B cell (primary cell): ENCODE results near the gene IFNLR1. TPM values are rescaled to one million over a fixed set of nuclear protein-coding genes. Genes with fewer than 3 reads are reported as not detected.

Source experiments
- ATAC-seq: fragments of 200-7000 bp; cut with Tn5 transposase; one replicate; pipeline ENCODE4 v1.10.0; 2021; ENCODE audit warnings: low read depth, mild to moderate bottlenecking, moderate number of reproducible peaks, moderate library complexity
- CTCF ChIA-PET: fragments of 350-600 bp; sonication (Branson Sonifier 250); formaldehyde crosslinking; loops from one replicate; lab custom pipeline; 2021; ENCODE audit warnings: antibody characterized with exemption, inconsistent platforms; lab: Charles Lee
- POLR2A ChIA-PET: fragments of 350-600 bp; sonication (Branson Sonifier 250); formaldehyde crosslinking; loops from one replicate; lab custom pipeline; 2021; ENCODE audit warnings: antibody characterized with exemption; lab: Charles Lee
- DNase-seq: peaks from one replicate; pipeline ENCODE4 v3.0.0; 2013
- H2AFZ ChIP-seq: 2 replicates; pipeline ENCODE4 v1.6.1; 2012; ENCODE audit warnings: mild to moderate bottlenecking, low read depth, low read length; ENCODE audit not compliant: insufficient read depth, poor library complexity, severe bottlenecking
- H3K27ac ChIP-seq, 2 donors: 1 replicate in 1 of 2; 2 replicates in 1 of 2; pipeline ENCODE4 v1.5.1; 2012 to 2013; ENCODE audit warnings: low read length in 2 of 2, mild to moderate bottlenecking in 2 of 2, moderate library complexity in 1 of 2
- H3K27me3 ChIP-seq, 4 experiments: fragments of 200-600 bp in 1 of 4; sonication (generic) in 1 of 4; replicated peaks in 1 of 4; 1 replicate in 2 of 4; 2 replicates in 2 of 4; pipeline versions ENCODE4 v1.6.1 to v1.7.0; 2013 to 2016; ENCODE audit warnings: low read length in 3 of 4, mild to moderate bottlenecking in 2 of 4, mixed read lengths in 1 of 4, moderate library complexity in 1 of 4; ENCODE audit not compliant: insufficient read depth in 4 of 4, control insufficient read depth in 3 of 4; ENCODE audit errors: control extremely low read depth in 1 of 4
- H3K36me3 ChIP-seq, 2 experiments: replicated peaks in 1 of 2; 1 replicate in 1 of 2; 2 replicates in 1 of 2; pipeline versions ENCODE4 v1.6.1 to v1.7.1; 2013; ENCODE audit warnings: low read length in 1 of 2; ENCODE audit not compliant: insufficient read depth in 2 of 2, control insufficient read depth in 1 of 2; ENCODE audit errors: control extremely low read depth in 1 of 2, extremely low read depth in 1 of 2
- H3K4me1 ChIP-seq, 2 donors: fragments of 200-600 bp in 1 of 2; sonication (generic) in 1 of 2; 1 replicate in 1 of 2; 2 replicates in 1 of 2; pipeline versions ENCODE4 v1.5.1 to v1.6.1; 2013 to 2017; ENCODE audit warnings: low read length in 2 of 2; ENCODE audit not compliant: control insufficient read depth in 2 of 2, insufficient read depth in 2 of 2
- H3K4me2 ChIP-seq: replicated peaks from 2 replicates; pipeline ENCODE3; 2012; ENCODE audit warnings: mild to moderate bottlenecking, low read depth, low read length; ENCODE audit not compliant: poor library complexity, severe bottlenecking
- H3K4me3 ChIP-seq, 5 experiments: fragments of 200-600 bp in 1 of 5; sonication (generic) in 1 of 5; 1 replicate in 3 of 5; 2 replicates in 2 of 5; pipeline versions ENCODE4 v1.5.1 to v1.7.0; 2011 to 2016; ENCODE audit warnings: low read length in 4 of 5, mild to moderate bottlenecking in 4 of 5, low read depth in 2 of 5, control low read depth in 1 of 5, moderate library complexity in 1 of 5; ENCODE audit not compliant: insufficient read depth in 1 of 5; ENCODE audit errors: control extremely low read depth in 1 of 5, extremely low read depth in 1 of 5
- H3K79me2 ChIP-seq: fragments of 200-600 bp; sonication (generic); one replicate; pipeline ENCODE4 v1.6.0; 2016; ENCODE audit warnings: low read length; ENCODE audit not compliant: control insufficient read depth, insufficient read depth
- H3K9ac ChIP-seq: fragments of 200-600 bp; sonication (generic); 2 replicates; pipeline ENCODE4 v1.6.1; 2017; ENCODE audit warnings: mild to moderate bottlenecking, low read length, moderate library complexity
- H3K9me3 ChIP-seq, 3 donors: one replicate each; pipeline versions ENCODE4 v1.6.1 to v1.7.1; 2013; ENCODE audit warnings: low read length in 2 of 3; ENCODE audit not compliant: control insufficient read depth in 2 of 3, insufficient read depth in 1 of 3; ENCODE audit errors: control extremely low read depth in 1 of 3
- H4K20me1 ChIP-seq: 2 replicates; pipeline ENCODE4 v1.6.0; 2012; ENCODE audit warnings: mild to moderate bottlenecking, low read length; ENCODE audit not compliant: insufficient read depth, control insufficient read depth, poor library complexity, severe bottlenecking
- H3K27ac Mint-ChIP-seq: one replicate; pipeline ENCODE4 v1.8.0; 2021; ENCODE audit warnings: mixed read lengths
- H3K27me3 Mint-ChIP-seq: one replicate; pipeline ENCODE4 v1.8.0; 2021; ENCODE audit warnings: mixed read lengths
- H3K4me1 Mint-ChIP-seq: one replicate; pipeline ENCODE4 v1.8.0; 2021; ENCODE audit warnings: mixed read lengths
- H3K4me3 Mint-ChIP-seq: one replicate; pipeline ENCODE4 v1.8.0; 2021; ENCODE audit warnings: mixed read lengths
- H3K9me3 Mint-ChIP-seq: one replicate; pipeline ENCODE4 v1.8.0; 2022; ENCODE audit warnings: mixed read lengths; ENCODE audit not compliant: insufficient read depth
- EZH2 ChIP-seq: IDR thresholded peaks from 2 replicates; pipeline ENCODE4 v1.6.1; 2012; ENCODE audit warnings: borderline replicate concordance, low read depth, mild to moderate bottlenecking, moderate library complexity, low read length; ENCODE audit not compliant: insufficient read depth, poor library complexity, severe bottlenecking
- WGBS: methylation state at CpG from one replicate; pipeline ENCODE4 v1.1.5; 2013; ENCODE audit warnings: missing lambda C conversion rate; ENCODE audit not compliant: insufficient coverage; 5-methylcytosine and 5-hydroxymethylcytosine counted together
- intact Hi-C: fragments of 100-400 bp; cut with micrococcal nuclease; formaldehyde crosslinking; loops from one replicate; pipeline ENCODE4 v1.10.0; 2022
- polyA plus RNA-seq: library from polyadenylated mRNA; depleted of rRNA; stranded (reverse); fragments of >200 nt; gene quantifications from 2 replicates; pipeline ENCODE4 v1.2.3, GENCODE V29; 2012
- total RNA-seq, 2 donors: library from RNA; stranded (reverse); fragments of 120-200 nt in 1 of 2; gene quantifications; 1 replicate in 1 of 2; 2 replicates in 1 of 2; pipeline versions ENCODE4 v1.2.3 to v1.2.4, GENCODE V29; 2013 to 2022
- TF ChIP-seq, protein P1 (sequence below): fragments of 200-600 bp; IDR thresholded peaks from one replicate; pipeline ENCODE4 v1.8.0; 2022; ENCODE audit warnings: antibody characterized with exemption, mild to moderate bottlenecking

Gene IFNLR1
- total and polyA plus RNA-seq, 2 donors (not counting 1 experiment from before 2014, with no cell fraction given): 14.7 to 39.7 TPM

DNA sequence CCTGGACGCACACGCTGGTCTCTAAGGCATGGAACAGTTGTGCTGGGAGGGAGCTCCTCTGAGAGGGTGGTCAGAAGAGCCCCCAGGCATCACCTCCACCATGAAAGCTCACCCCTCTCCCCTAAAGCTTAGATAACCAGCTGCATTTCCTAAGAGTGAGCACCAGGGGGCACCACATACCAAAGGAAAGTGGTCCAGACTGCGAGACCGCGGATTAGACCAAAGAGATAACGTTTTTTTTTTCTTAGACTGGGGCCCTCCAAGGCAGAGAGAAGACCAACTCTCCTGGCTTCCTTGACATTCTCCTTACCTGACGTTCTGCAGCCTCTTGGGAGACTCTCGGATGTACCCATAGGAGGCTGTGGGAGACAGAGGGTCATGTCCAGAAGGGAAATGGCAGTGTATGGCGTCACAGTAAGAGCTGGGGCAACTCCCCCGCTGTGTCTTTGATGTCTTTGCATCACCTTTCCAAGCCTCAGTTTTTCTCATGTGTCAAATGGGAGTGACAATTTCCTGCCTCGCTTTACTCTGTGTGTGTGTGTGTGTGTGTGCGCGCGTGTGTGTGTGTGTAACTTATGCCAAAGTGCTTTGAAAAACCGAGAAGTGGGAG, 12.3 kb upstream of the IFNLR1 start:
- 15% methylated on average over 7 of the region's 15 CpGs for WGBS
- H3K4me3 Mint-ChIP-seq: peak overlapping the region; percentile 37
- CTCF ChIA-PET: interaction anchor here (0.6 to 19.0 kb wide), 53 partner anchors 9 to 1574 kb away, joined by 3 to 616 read pairs (median 5); partner anchors contain the start of genes IFNLR1 and NIPAL3
- H2AFZ ChIP-seq: peak overlapping the region; percentile 48
- no peak overlapping the region for H3K9ac ChIP-seq
- H4K20me1 ChIP-seq: no peaks in the 10 kb centered on the region
- peak overlapping the region in 2 of 5 experiments; percentile 4 to 27 for H3K4me3 ChIP-seq
- POLR2A ChIA-PET: interaction anchor here (0.7 to 2.2 kb wide), 11 partner anchors 9 to 877 kb away, joined by 3 to 16 read pairs (median 5); partner anchors contain the start of gene IFNLR1
- H3K9me3 ChIP-seq: no peaks in the 10 kb centered on the region
- peaks cover 10 to 36% of the 10 kb centered on the region in 2 donors for H3K4me1 ChIP-seq
- no peaks in the 10 kb centered on the region for H3K27me3 Mint-ChIP-seq
- peak overlapping the region; percentile 50 for H3K27ac Mint-ChIP-seq
- H3K27ac ChIP-seq: no peak overlapping the region
- no peaks in the 10 kb centered on the region for H3K27me3 ChIP-seq
- DNase-seq (peak; percentile 83), ATAC-seq (peak; percentile 77)
- no peak for TF ChIP-seq EZH2
- TF ChIP-seq, protein P1, sequence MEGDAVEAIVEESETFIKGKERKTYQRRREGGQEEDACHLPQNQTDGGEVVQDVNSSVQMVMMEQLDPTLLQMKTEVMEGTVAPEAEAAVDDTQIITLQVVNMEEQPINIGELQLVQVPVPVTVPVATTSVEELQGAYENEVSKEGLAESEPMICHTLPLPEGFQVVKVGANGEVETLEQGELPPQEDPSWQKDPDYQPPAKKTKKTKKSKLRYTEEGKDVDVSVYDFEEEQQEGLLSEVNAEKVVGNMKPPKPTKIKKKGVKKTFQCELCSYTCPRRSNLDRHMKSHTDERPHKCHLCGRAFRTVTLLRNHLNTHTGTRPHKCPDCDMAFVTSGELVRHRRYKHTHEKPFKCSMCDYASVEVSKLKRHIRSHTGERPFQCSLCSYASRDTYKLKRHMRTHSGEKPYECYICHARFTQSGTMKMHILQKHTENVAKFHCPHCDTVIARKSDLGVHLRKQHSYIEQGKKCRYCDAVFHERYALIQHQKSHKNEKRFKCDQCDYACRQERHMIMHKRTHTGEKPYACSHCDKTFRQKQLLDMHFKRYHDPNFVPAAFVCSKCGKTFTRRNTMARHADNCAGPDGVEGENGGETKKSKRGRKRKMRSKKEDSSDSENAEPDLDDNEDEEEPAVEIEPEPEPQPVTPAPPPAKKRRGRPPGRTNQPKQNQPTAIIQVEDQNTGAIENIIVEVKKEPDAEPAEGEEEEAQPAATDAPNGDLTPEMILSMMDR: peak; percentile 80
- H3K9me3 Mint-ChIP-seq: no peaks in the 10 kb centered on the region
- intact Hi-C loops: loop anchor here (1.0 to 5.0 kb wide), 5 partner anchors 10 to 633 kb away; no protein-coding TSS in a partner anchor
- H3K36me3 ChIP-seq: no peaks in the 10 kb centered on the region
- peak overlapping the region; percentile 47 for H3K4me2 ChIP-seq
- H3K4me1 Mint-ChIP-seq: peaks cover 40% of the 10 kb centered on the region
- H3K79me2 ChIP-seq: no peaks in the 10 kb centered on the region

DNA sequence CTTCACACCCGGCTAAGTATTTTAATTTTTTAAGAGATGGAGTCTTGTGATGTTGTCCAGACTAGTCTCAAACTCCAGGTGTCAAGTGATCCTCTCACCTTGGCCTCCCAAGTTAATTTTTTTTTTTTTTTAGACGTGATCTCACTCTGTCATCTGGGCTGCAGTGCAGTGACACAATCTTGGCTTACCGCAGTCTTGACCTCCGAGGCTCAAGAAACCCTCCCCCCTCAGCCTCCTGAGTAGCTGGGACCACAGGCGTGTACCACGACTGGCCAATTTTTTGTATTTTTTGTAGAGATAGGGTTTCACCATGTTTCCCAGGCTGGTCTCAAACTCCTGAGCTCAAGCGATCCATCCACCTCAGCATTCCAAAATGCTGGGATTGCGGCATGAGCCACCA, 11.7 kb upstream of the IFNLR1 start:
- intact Hi-C loops: loop anchor here (1.0 to 5.0 kb wide), 5 partner anchors 9 to 634 kb away; no protein-coding TSS in a partner anchor

More for the DNA sequence above, 11.7 kb upstream of the IFNLR1 start:
- H3K27me3 ChIP-seq: no peaks in the 10 kb centered on the region
- ChIA-PET CTCF (interaction anchor here (0.6 to 19.0 kb wide), 49 partner anchors 10 to 1575 kb away, joined by 3 to 616 read pairs (median 5); partner anchors contain the start of genes IFNLR1 and NIPAL3), POLR2A (interaction anchor here (0.7 to 2.2 kb wide), 9 partner anchors 8 to 444 kb away, joined by 3 to 16 read pairs (median 5); partner anchors contain the start of gene IFNLR1)
- H2AFZ ChIP-seq: no peak overlapping the region
- H3K27ac Mint-ChIP-seq: no peak overlapping the region
- H3K4me3 ChIP-seq: no peak overlapping the region
- H3K9me3 ChIP-seq: no peaks in the 10 kb centered on the region
- no peak for ATAC-seq
- no peak overlapping the region for H3K9ac ChIP-seq
- WGBS: no CpG with 5 or more reads among the region's 8 CpGs
- H3K79me2 ChIP-seq: no peaks in the 10 kb centered on the region
- H3K4me1 Mint-ChIP-seq: peaks cover 37% of the 10 kb centered on the region
- DNase-seq: no peak
- no peak overlapping the region for H3K4me2 ChIP-seq
- no peaks in the 10 kb centered on the region for H4K20me1 ChIP-seq
- H3K27me3 Mint-ChIP-seq: no peaks in the 10 kb centered on the region
- H3K9me3 Mint-ChIP-seq: no peaks in the 10 kb centered on the region
- peaks cover 10 to 30% of the 10 kb centered on the region in 2 donors for H3K4me1 ChIP-seq
- H3K36me3 ChIP-seq: no peaks in the 10 kb centered on the region
- TF ChIP-seq, protein P1: no peak
- no peak for TF ChIP-seq EZH2
- H3K27ac ChIP-seq: no peak overlapping the region
- H3K4me3 Mint-ChIP-seq: no peak overlapping the region
